SU-DHL-6 (cell line): ENCODE measurements around the gene YLPM1.

Source experiments
- CTCF ChIP-seq: fragments of 200-600 bp; sonication (generic); IDR thresholded peaks from one replicate; pipeline ENCODE4 v1.5.1; 2017; ENCODE audit warnings: antibody characterized with exemption, mild to moderate bottlenecking, low read length, moderate library complexity; ENCODE audit not compliant: insufficient read depth, poor library complexity, severe bottlenecking
- EZH2phosphoT487 ChIP-seq: fragments of 200-600 bp; sonication (generic), shearing (Covaris generic); conservative IDR thresholded peaks from 2 replicates; pipeline ENCODE4 v1.6.1; 2018; ENCODE audit warnings: mild to moderate bottlenecking, antibody characterized with exemption, low read length, moderate library complexity, mixed read lengths

- TF ChIP-seq CTCF, result no peak
- no peak for TF ChIP-seq EZH2phosphoT487
These were observed 80.5 kb downstream of the YLPM1 start for GRCh38 chr14:74843653-74844052.
